ENCODE data around the gene CALN1.

- TF ChIP-seq POLR2AphosphoS5 (IDR thresholded peaks at IDR 0.05) (no peak), POLR2A (IDR thresholded peaks at IDR 0.05) (no peak)
Observed at GRCh38 chr7:72413886-72414285, 1.7 kb upstream of the CALN1 start.

All from prostate gland (tissue), 1 donor.